Measurements from ENCODE around the gene IFI27L1. TPM values are rescaled to one million over a fixed set of nuclear protein-coding genes. Genes with fewer than 3 reads are reported as not detected.

IFI27L1 gene
- total RNA-seq, 1 experiment from 2014 or later, result 14.7 TPM

- H3K36me3 ChIP-seq (ENCODE audit: insufficient read depth, low read length, poor library complexity, severe bottlenecking), result peaks cover 30% of the 10 kb centered on the region
Measured at GRCh38 chr14:94045563-94046345, 35.4 kb upstream of the IFI27L1 start.

GRCh38 chr14:94046696-94047250 lies 34.3 kb upstream of the IFI27L1 start:
- intact Hi-C loops (cut with micrococcal nuclease; ENCODE audit: unreplicated experiment), result no loop called here
- POLR2A ChIA-PET (ENCODE audit: low non-redundant PET), result no interaction called here
- Histone ChIP-seq H3K4me3 (ENCODE audit: low read depth, low read length, poor library complexity, severe bottlenecking) (no peak overlapping the region), H3K9me3 (ENCODE audit: low read depth, low read length, poor library complexity, severe bottlenecking) (no peaks in the 10 kb centered on the region), H3K36me3 (ENCODE audit: insufficient read depth, low read length, poor library complexity, severe bottlenecking) (peaks cover 38% of the 10 kb centered on the region), H3K4me1 (ENCODE audit: insufficient read depth, low read length, poor library complexity, severe bottlenecking) (peaks cover 24% of the 10 kb centered on the region), H3K27me3 (replicated peaks; ENCODE audit: insufficient read depth, low read depth, low read length, poor library complexity) (no peaks in the 10 kb centered on the region), H3K27ac (ENCODE audit: low read depth, low read length, poor library complexity, severe bottlenecking) (no peak overlapping the region)
- TF ChIP-seq EZH2 (IDR thresholded peaks at IDR 0.05; ENCODE audit: borderline replicate concordance, low read depth, low read length, poor library complexity, severe bottlenecking), result no peak
- TF ChIP-seq CTCF (conservative IDR thresholded peaks at IDR 0.05; ENCODE audit: low read depth, low read length), result no peak
- CTCF ChIA-PET, result no interaction called here
- DNase-seq (ENCODE audit: low spot score), result no peak
- no TSS peak for BruUV-seq (replicated peaks)

More at GRCh38 chr14:94045563-94046345, 35.4 kb upstream of the IFI27L1 start:
- no peak for DNase-seq (ENCODE audit: low spot score)
- Histone ChIP-seq H3K9me3 (ENCODE audit: low read depth, low read length, poor library complexity, severe bottlenecking) (no peaks in the 10 kb centered on the region), H3K27me3 (replicated peaks; ENCODE audit: insufficient read depth, low read depth, low read length, poor library complexity) (no peaks in the 10 kb centered on the region), H3K4me1 (ENCODE audit: insufficient read depth, low read length, poor library complexity, severe bottlenecking) (peaks cover 18% of the 10 kb centered on the region), H3K27ac (ENCODE audit: low read depth, low read length, poor library complexity, severe bottlenecking) (no peak overlapping the region), H3K4me3 (ENCODE audit: low read depth, low read length, poor library complexity, severe bottlenecking) (no peak overlapping the region)
- intact Hi-C loops (cut with micrococcal nuclease; ENCODE audit: unreplicated experiment), result no loop called here
- CTCF ChIA-PET, result no interaction called here
- no peak for TF ChIP-seq CTCF (conservative IDR thresholded peaks at IDR 0.05; ENCODE audit: low read depth, low read length)
- no peak for TF ChIP-seq EZH2 (IDR thresholded peaks at IDR 0.05; ENCODE audit: borderline replicate concordance, low read depth, low read length, poor library complexity, severe bottlenecking)
- POLR2A ChIA-PET (ENCODE audit: low non-redundant PET), result no interaction called here
- no TSS peak for BruUV-seq (replicated peaks)

DNA sequence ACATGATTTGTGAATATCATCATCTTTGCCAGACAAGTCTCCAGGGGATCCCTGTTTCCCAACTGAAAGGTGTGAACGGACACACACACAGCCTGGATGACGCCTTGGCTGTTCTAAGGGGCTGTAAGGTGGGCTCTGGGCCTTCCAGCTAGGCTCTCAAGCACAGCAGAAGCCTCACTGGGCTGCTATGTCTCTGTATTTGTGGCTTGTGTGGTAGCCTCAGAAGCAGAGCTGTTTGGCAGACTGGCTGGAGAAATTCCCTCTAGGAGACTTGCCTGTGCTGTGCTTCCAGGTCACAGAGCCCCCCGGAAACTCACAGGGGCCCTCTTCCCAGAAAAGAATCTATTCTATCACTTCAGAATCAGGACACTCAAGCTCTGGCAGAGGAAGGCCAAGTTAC lies 33.5 kb upstream of the IFI27L1 start:
- no peak overlapping the region for H3K4me3 ChIP-seq (ENCODE audit: low read depth, low read length, poor library complexity, severe bottlenecking)
- H3K36me3 ChIP-seq (ENCODE audit: insufficient read depth, low read length, poor library complexity, severe bottlenecking), result peaks cover 38% of the 10 kb centered on the region
- DNase-seq (ENCODE audit: low spot score), result no peak
- peak overlapping the region; percentile 62 for H3K27ac ChIP-seq (ENCODE audit: low read depth, low read length, poor library complexity, severe bottlenecking)
- POLR2A ChIA-PET (ENCODE audit: low non-redundant PET), result no interaction called here
- no peaks in the 10 kb centered on the region for H3K27me3 ChIP-seq (replicated peaks; ENCODE audit: insufficient read depth, low read depth, low read length, poor library complexity)
- CTCF ChIA-PET, result no interaction called here
- peaks cover 30% of the 10 kb centered on the region for H3K4me1 ChIP-seq (ENCODE audit: insufficient read depth, low read length, poor library complexity, severe bottlenecking)
- no peaks in the 10 kb centered on the region for H3K9me3 ChIP-seq (ENCODE audit: low read depth, low read length, poor library complexity, severe bottlenecking)
- no peak for TF ChIP-seq CTCF (conservative IDR thresholded peaks at IDR 0.05; ENCODE audit: low read depth, low read length)
- no peak for TF ChIP-seq EZH2 (IDR thresholded peaks at IDR 0.05; ENCODE audit: borderline replicate concordance, low read depth, low read length, poor library complexity, severe bottlenecking)
- no TSS peak for BruUV-seq (replicated peaks)
- intact Hi-C loops (cut with micrococcal nuclease; ENCODE audit: unreplicated experiment), result no loop called here

Data from A673 (cell line).